K562 (cell line): ENCODE results near the gene PDCD5. TPM values are rescaled to one million over a fixed set of nuclear protein-coding genes. Genes with fewer than 3 reads are reported as not detected.
"Not testable (repeated sequence)": the region's sequence is repeated elsewhere in the genome, so short reads cannot be mapped to it uniquely, and the experiment has no call there.

Experiments used
- ATAC-seq: fragments of 200-7000 bp; cut with Tn5 transposase; 3 replicates; pipeline ENCODE4 v1.9.1; 2020; ENCODE audit warnings: moderate library complexity
- BruUV-seq: library from RNA; stranded (reverse); fragments of 400-500 nt; replicated peaks from 2 replicates; lab custom pipeline; 2021; lab: Mats Ljungman, UMichigan
- CTCF ChIA-PET: fragments of 300-600 bp; formaldehyde crosslinking; extraction: SDS; loops from one replicate; lab custom pipeline; 2021; ENCODE audit warnings: low intra/inter-chr PET ratio; lab: Yijun Ruan, JAX
- POLR2A ChIA-PET: fragments of 300-600, 350-650 bp; sonication (Branson Sonifier 250); formaldehyde crosslinking; extraction: SDS; loops from one replicate; lab custom pipeline; 2021; ENCODE audit warnings: antibody characterized with exemption, inconsistent platforms; lab: Yijun Ruan, JAX
- DNase-seq, 4 experiments: peaks; one replicate each; pipeline versions ENCODE4 v3.0.0 to v3.0.0-alpha.2; 2011 to 2018; ENCODE audit warnings: low spot score in 3 of 4, mixed read lengths in 3 of 4; ENCODE audit errors: extremely low read depth in 1 of 4
- FAIRE-seq: peaks from 2 replicates; lab custom pipeline; 2011; peaks lifted over from hg19 to GRCh38; lab: Jason Lieb, UNC
- H2AFZ ChIP-seq: 2 replicates; pipeline ENCODE4 v1.6.0; 2011; ENCODE audit warnings: low read depth, low read length, control low read depth, inconsistent platforms
- H3K27ac ChIP-seq: fragments of 200-600 bp; 3 replicates; pipeline ENCODE4 v1.8.0; 2011; ENCODE audit warnings: low read depth, mild to moderate bottlenecking, control low read depth, inconsistent platforms, low read length, moderate library complexity, mixed read lengths; ENCODE audit errors: extremely low read depth
- H3K27me3 ChIP-seq, 2 experiments: fragments of 300-600 bp in 1 of 2; 2 replicates in 1 of 2; 3 replicates in 1 of 2; pipeline versions ENCODE4 v1.6.0 to v1.8.0; 2011; ENCODE audit warnings: inconsistent platforms in 2 of 2, low read length in 2 of 2, mild to moderate bottlenecking in 1 of 2, mixed read lengths in 1 of 2, moderate library complexity in 1 of 2; ENCODE audit not compliant: control insufficient read depth in 2 of 2, insufficient read depth in 2 of 2
- H3K36me3 ChIP-seq: fragments of 300-600 bp; 3 replicates; pipeline ENCODE4 v1.8.0; 2011; ENCODE audit warnings: mild to moderate bottlenecking, low read length, inconsistent platforms; ENCODE audit not compliant: control insufficient read depth, insufficient read depth
- H3K4me1 ChIP-seq, 2 experiments: fragments of 200-600 bp in 1 of 2; replicated peaks in 1 of 2; 2 replicates in 1 of 2; 3 replicates in 1 of 2; pipeline versions ENCODE4 v1.5.1 to v1.8.0; 2011; ENCODE audit warnings: inconsistent platforms in 2 of 2, low read length in 2 of 2, mild to moderate bottlenecking in 1 of 2, mixed read lengths in 1 of 2, moderate library complexity in 1 of 2; ENCODE audit not compliant: control insufficient read depth in 2 of 2, insufficient read depth in 2 of 2
- H3K4me2 ChIP-seq: 2 replicates; pipeline ENCODE4 v1.6.1; 2011; ENCODE audit warnings: low read length, control low read depth, inconsistent platforms, mixed read lengths; ENCODE audit not compliant: insufficient read depth
- H3K4me3 ChIP-seq: fragments of 200-600 bp; sonication (generic), shearing (Covaris generic); 2 replicates; pipeline ENCODE4 v1.5.1; 2016; ENCODE audit warnings: control low read depth, inconsistent platforms
- H3K79me2 ChIP-seq: fragments of 200-600 bp; 3 replicates; pipeline ENCODE4 v1.8.0; 2011; ENCODE audit warnings: low read length, inconsistent platforms; ENCODE audit not compliant: control insufficient read depth, insufficient read depth
- H3K9ac ChIP-seq, 2 experiments: 2 replicates each; pipeline versions ENCODE4 v1.6.0 to v1.6.1; 2011; ENCODE audit warnings: low read depth in 2 of 2, low read length in 2 of 2, control low read depth in 1 of 2, inconsistent platforms in 1 of 2, mild to moderate bottlenecking in 1 of 2, mixed read lengths in 1 of 2; ENCODE audit not compliant: insufficient read depth in 1 of 2
- H3K9me1 ChIP-seq: one replicate; pipeline ENCODE4 v1.6.0; 2011; ENCODE audit warnings: inconsistent platforms, mild to moderate bottlenecking, low read length, moderate library complexity; ENCODE audit not compliant: control insufficient read depth, insufficient read depth
- H3K9me3 ChIP-seq: replicated peaks from 2 replicates; pipeline ENCODE4 v1.5.1; 2011; ENCODE audit warnings: low read depth, low read length, inconsistent platforms; ENCODE audit not compliant: control insufficient read depth, insufficient read depth
- H4K20me1 ChIP-seq: replicated peaks from 2 replicates; pipeline ENCODE4 v1.6.1; 2011; ENCODE audit warnings: low read length, inconsistent platforms, mixed read lengths; ENCODE audit not compliant: control insufficient read depth, insufficient read depth
- CBFA2T3 ChIP-seq: fragments of 450-650 bp; IDR thresholded peaks from 2 replicates; pipeline ENCODE4 v1.6.1; 2017
- DEAF1 ChIP-seq: fragments of 450-650 bp; formaldehyde crosslinking; IDR thresholded peaks from 2 replicates; pipeline ENCODE4 v1.4.0; 2020; ENCODE audit warnings: mild to moderate bottlenecking, moderate library complexity
- whole genome bisulfite sequencing: fragments of 100-300 bp; shearing (Covaris generic); methylation state at CpG from one replicate; pipeline ENCODE4 v1.1.6; 2016; ENCODE audit warnings: low coverage, mixed read lengths; ENCODE audit not compliant: insufficient coverage; ENCODE audit errors: missing lambda C conversion rate; 5-methylcytosine and 5-hydroxymethylcytosine counted together
- in situ Hi-C: fragments of 300-500 bp; cut with MboI; formaldehyde crosslinking; loops from 4 replicates; pipeline ENCODE4 v1.15.0; 2018; ENCODE audit warnings: inconsistent platforms, mixed read lengths
- intact Hi-C: fragments of 100-400 bp; cut with micrococcal nuclease; formaldehyde crosslinking; loops from 2 replicates; pipeline ENCODE4 v1.14.2; 2022
- polyA plus RNA-seq, 8 experiments: library from polyadenylated mRNA; depleted of rRNA in 4 of 8; stranded (reverse) in 5 of 8; unstranded in 3 of 8; fragments of >200 nt; fragmentation: Nextera tagmentation in 2 of 8; fragmentation: Illumina TruSeq in 1 of 8; extraction: Ambion mirVana in 2 of 8; extraction: Trizol in 1 of 8; gene quantifications; 2 replicates each; pipeline versions ENCODE4 v1.2.1 to v1.2.3, GENCODE V29; 2011 to 2014; ENCODE audit warnings: inconsistent platforms in 1 of 8, missing spikeins in 1 of 8
- total RNA-seq, 7 experiments: library from RNA; depleted of rRNA in 6 of 7; stranded (reverse); fragments of >200 nt in 6 of 7; fragmentation: Illumina TruSeq in 2 of 7; extraction: Trizol in 2 of 7; gene quantifications; 2 replicates each; pipeline versions ENCODE4 v1.2.1 to v1.2.3, GENCODE V29; 2011 to 2021; ENCODE audit warnings: low replicate concordance in 1 of 7
- TF ChIP-seq, protein P1 (sequence below): fragments of 450-650 bp; IDR thresholded peaks from 2 replicates; pipeline ENCODE4 v1.7.0; 2016; ENCODE audit warnings: borderline replicate concordance

The PDCD5 gene
- total and polyA plus RNA-seq, 9 of the 15 experiments (the other 6 are each of a cell fraction or from before 2014, with no cell fraction given), result 122 to 322 (median 269) TPM

DNA sequence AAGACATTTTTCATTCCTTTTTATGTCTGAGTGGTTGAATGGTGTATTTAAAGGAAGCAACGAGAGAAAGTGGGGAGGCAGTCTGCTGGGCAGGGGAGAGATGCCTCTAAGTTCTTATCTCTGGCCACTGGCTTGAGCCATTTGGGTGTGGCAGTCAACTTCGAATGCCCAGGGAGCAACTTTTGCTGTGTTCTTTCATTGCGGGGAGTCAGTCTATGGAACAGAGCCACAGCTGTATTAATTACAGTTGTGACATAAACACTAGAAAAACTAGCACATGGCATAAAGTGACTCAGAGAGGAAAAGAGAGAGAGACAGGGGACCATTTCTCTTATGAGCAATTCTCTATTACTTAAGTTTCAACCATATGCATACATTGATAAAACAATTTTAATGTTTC, 40.4 kb upstream of the PDCD5 start:
- H3K4me2 ChIP-seq, result no peak overlapping the region
- H3K4me3 ChIP-seq, result no peak overlapping the region
- H3K27me3 ChIP-seq, result peaks cover 11 to 21% of the 10 kb centered on the region in 2 experiments; a peak in 4 of 5 replicates
- H4K20me1 ChIP-seq, result no peaks in the 10 kb centered on the region
- WGBS, result 0% methylated on average over 3 of the region's 3 CpGs
- H3K9ac ChIP-seq, result no peak overlapping the region
- ChIA-PET POLR2A (no interaction called here), CTCF (no interaction called here)
- no TSS peak for BruUV-seq
- no peaks in the 10 kb centered on the region for H3K9me3 ChIP-seq
- no peak overlapping the region for H2AFZ ChIP-seq
- H3K9me1 ChIP-seq, result no peaks in the 10 kb centered on the region
- H3K4me1 ChIP-seq, result peaks cover 0 to 9% of the 10 kb centered on the region in 2 experiments; a peak in 3 of 5 replicates
- in situ Hi-C loops (no loop called here), intact Hi-C loops (no loop called here)
- TF ChIP-seq, protein P1, sequence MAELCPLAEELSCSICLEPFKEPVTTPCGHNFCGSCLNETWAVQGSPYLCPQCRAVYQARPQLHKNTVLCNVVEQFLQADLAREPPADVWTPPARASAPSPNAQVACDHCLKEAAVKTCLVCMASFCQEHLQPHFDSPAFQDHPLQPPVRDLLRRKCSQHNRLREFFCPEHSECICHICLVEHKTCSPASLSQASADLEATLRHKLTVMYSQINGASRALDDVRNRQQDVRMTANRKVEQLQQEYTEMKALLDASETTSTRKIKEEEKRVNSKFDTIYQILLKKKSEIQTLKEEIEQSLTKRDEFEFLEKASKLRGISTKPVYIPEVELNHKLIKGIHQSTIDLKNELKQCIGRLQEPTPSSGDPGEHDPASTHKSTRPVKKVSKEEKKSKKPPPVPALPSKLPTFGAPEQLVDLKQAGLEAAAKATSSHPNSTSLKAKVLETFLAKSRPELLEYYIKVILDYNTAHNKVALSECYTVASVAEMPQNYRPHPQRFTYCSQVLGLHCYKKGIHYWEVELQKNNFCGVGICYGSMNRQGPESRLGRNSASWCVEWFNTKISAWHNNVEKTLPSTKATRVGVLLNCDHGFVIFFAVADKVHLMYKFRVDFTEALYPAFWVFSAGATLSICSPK, result no peak
- peak; percentile 22; the same call in 1 of the 2 replicates for TF ChIP-seq CBFA2T3
- no peak for TF ChIP-seq DEAF1 (CRISPR knock-in tag)
- no peaks in the 10 kb centered on the region for H3K36me3 ChIP-seq
- H3K27ac ChIP-seq, result no peak overlapping the region
- ATAC-seq (peak; percentile 62; the same call in 2 of the 3 replicates), FAIRE-seq (no peak), DNase-seq (peak; percentile 11 to 31 (median 20))
- H3K79me2 ChIP-seq, result no peaks in the 10 kb centered on the region

GRCh38 chr19:32541376-32541775, 39.6 kb upstream of the PDCD5 start:
- H3K36me3 ChIP-seq, H3K4me1 ChIP-seq, H3K4me2 ChIP-seq, DNase-seq, H3K4me3 ChIP-seq, FAIRE-seq, in situ Hi-C loops, H3K79me2 ChIP-seq, H2AFZ ChIP-seq, H3K9ac ChIP-seq, BruUV-seq, intact Hi-C loops, H3K9me1 ChIP-seq, H4K20me1 ChIP-seq, H3K9me3 ChIP-seq, POLR2A ChIA-PET, H3K27ac ChIP-seq, ATAC-seq, CTCF ChIA-PET: not testable (repeated sequence)
- WGBS, result 44% methylated on average over 5 of the region's 5 CpGs
- peaks cover 11 to 21% of the 10 kb centered on the region in 2 experiments; a peak in 4 of 5 replicates for H3K27me3 ChIP-seq
